Activated T-cell treated with anti-CD3 and anti-CD28 coated beads, Interleukin-2, amount 50 U/mL, for 72 hours (primary cell): Measurements from ENCODE around the gene ETNK1. TPM values are rescaled to one million over a fixed set of nuclear protein-coding genes. Genes with fewer than 3 reads are reported as not detected.
"Not testable (repeated sequence)": the region's sequence is repeated elsewhere in the genome, so short reads cannot be mapped to it uniquely, and the experiment has no call there.

Experiments used
- ATAC-seq, 2 donors: fragments of 150-1000 bp; cut with Tn5 transposase; replicated peaks in 1 of 2; 2 replicates each; pipeline ENCODE4 v1.10.0; 2021; ENCODE audit warnings: moderate library complexity in 2 of 2, mild to moderate bottlenecking in 1 of 2
- DNase-seq, 2 donors: peaks; one replicate each; pipeline ENCODE4 v3.0.0; 2021 to 2022; ENCODE audit warnings: mixed read lengths in 1 of 2
- H3K27ac Mint-ChIP-seq: one replicate; pipeline ENCODE4 v1.8.0; 2022; ENCODE audit warnings: mild to moderate bottlenecking, moderate library complexity, mixed read lengths
- H3K27me3 Mint-ChIP-seq: one replicate; pipeline ENCODE4 v1.8.0; 2022; ENCODE audit warnings: low read depth, mixed read lengths
- H3K36me3 Mint-ChIP-seq, 2 donors: one replicate each; pipeline ENCODE4 v1.8.0; 2022; ENCODE audit warnings: mixed read lengths in 2 of 2, mild to moderate bottlenecking in 1 of 2; ENCODE audit not compliant: insufficient read depth in 2 of 2
- H3K4me1 Mint-ChIP-seq: one replicate; pipeline ENCODE4 v1.8.0; 2022; ENCODE audit warnings: low read depth, mixed read lengths
- H3K4me3 Mint-ChIP-seq, 2 donors: one replicate each; pipeline ENCODE4 v1.8.0; 2022; ENCODE audit warnings: mild to moderate bottlenecking in 2 of 2, mixed read lengths in 2 of 2, moderate library complexity in 2 of 2
- H3K9me3 Mint-ChIP-seq, 2 donors: one replicate each; pipeline ENCODE4 v1.8.0; 2022; ENCODE audit warnings: mixed read lengths in 2 of 2
- total RNA-seq, 2 donors: library from RNA; stranded (reverse); gene quantifications; one replicate each; pipeline ENCODE4 v1.2.3, GENCODE V29; 2022

ETNK1 gene
- total RNA-seq, 2 donors from 2014 or later: 84.0 to 88.9 TPM

GRCh38 chr12:22612822-22613221 is 12.1 kb upstream of the ETNK1 start:
- H3K27ac Mint-ChIP-seq, H3K9me3 Mint-ChIP-seq, DNase-seq, H3K4me1 Mint-ChIP-seq, H3K27me3 Mint-ChIP-seq, ATAC-seq, H3K4me3 Mint-ChIP-seq: not testable (repeated sequence)
- peaks cover 6 to 15% of the 10 kb centered on the region in 2 donors for H3K36me3 Mint-ChIP-seq

GRCh38 chr12:22615963-22616501 is 8.9 kb upstream of the ETNK1 start:
- no peak overlapping the region for H3K27ac Mint-ChIP-seq
- peaks cover 4% of the 10 kb centered on the region for H3K27me3 Mint-ChIP-seq
- ATAC-seq (no peak), DNase-seq (no peak)
- H3K9me3 Mint-ChIP-seq: peaks cover 7 to 10% of the 10 kb centered on the region in 2 donors
- H3K36me3 Mint-ChIP-seq: peaks cover 6 to 16% of the 10 kb centered on the region in 2 donors
- no peaks in the 10 kb centered on the region for H3K4me1 Mint-ChIP-seq
- no peak overlapping the region for H3K4me3 Mint-ChIP-seq

- Mint-ChIP-seq H3K27me3 (peaks cover 18% of the 10 kb centered on the region), H3K9me3 (peaks cover 5 to 7% of the 10 kb centered on the region in 2 donors), H3K4me1 (no peaks in the 10 kb centered on the region), H3K4me3 (no peak overlapping the region), H3K27ac (no peak overlapping the region), H3K36me3 (peaks cover 6 to 12% of the 10 kb centered on the region in 2 donors)
- ATAC-seq: no peak
- no peak for DNase-seq
These were observed 7.3 kb upstream of the ETNK1 start for GRCh38 chr12:22617630-22618029.

GRCh38 chr12:22624548-22624869 is 462 bp upstream of the ETNK1 start:
- peak overlapping the region; percentile 97 to 99 for H3K4me3 Mint-ChIP-seq
- H3K9me3 Mint-ChIP-seq: no peaks in the 10 kb centered on the region
- peak overlapping the region; percentile 94 for H3K27ac Mint-ChIP-seq
- DNase-seq: no peak
- H3K36me3 Mint-ChIP-seq: peaks cover 6 to 12% of the 10 kb centered on the region in 2 donors
- peak in 1 of 2 donors; percentile 3 for ATAC-seq
- peaks cover 35% of the 10 kb centered on the region for H3K4me1 Mint-ChIP-seq
- peaks cover 26% of the 10 kb centered on the region for H3K27me3 Mint-ChIP-seq

GRCh38 chr12:22625762-22626294 is 857 bp downstream of the ETNK1 start:
- peak; percentile 23 to 39 for DNase-seq
- H3K4me3 Mint-ChIP-seq: peak overlapping the region; percentile 97 to 99
- ATAC-seq: peak in 1 of 2 donors; percentile 0
- H3K27ac Mint-ChIP-seq: peak overlapping the region; percentile 94
- H3K9me3 Mint-ChIP-seq: no peaks in the 10 kb centered on the region
- H3K4me1 Mint-ChIP-seq: peaks cover 43% of the 10 kb centered on the region
- peaks cover 7 to 12% of the 10 kb centered on the region in 2 donors for H3K36me3 Mint-ChIP-seq
- peaks cover 24% of the 10 kb centered on the region for H3K27me3 Mint-ChIP-seq

GRCh38 chr12:22626406-22626805 is 1.4 kb downstream of the ETNK1 start:
- Mint-ChIP-seq H3K9me3 (no peaks in the 10 kb centered on the region), H3K4me1 (peaks cover 49% of the 10 kb centered on the region), H3K27ac (peak overlapping the region; percentile 94), H3K4me3 (peak overlapping the region; percentile 97 to 99), H3K27me3 (peaks cover 18% of the 10 kb centered on the region), H3K36me3 (peaks cover 9 to 12% of the 10 kb centered on the region in 2 donors)
- ATAC-seq (no peak), DNase-seq (peak; percentile 13 to 16)

GRCh38 chr12:22627371-22627770 is 2.4 kb downstream of the ETNK1 start:
- peak overlapping the region; percentile 98 for H3K27ac Mint-ChIP-seq
- H3K4me1 Mint-ChIP-seq: peaks cover 53% of the 10 kb centered on the region
- ATAC-seq: no peak

GRCh38 chr12:22628228-22628627 is 3.3 kb downstream of the ETNK1 start:
- Mint-ChIP-seq H3K36me3 (peaks cover 12 to 15% of the 10 kb centered on the region in 2 donors), H3K27me3 (peaks cover 1% of the 10 kb centered on the region), H3K4me1 (peaks cover 62% of the 10 kb centered on the region), H3K9me3 (no peaks in the 10 kb centered on the region), H3K27ac (peak overlapping the region; percentile 98), H3K4me3 (peak overlapping the region; percentile 95 to 99)
- DNase-seq (no peak), ATAC-seq (no peak)

More at GRCh38 chr12:22627371-22627770, 2.4 kb downstream of the ETNK1 start:
- Mint-ChIP-seq H3K36me3 (peaks cover 12% of the 10 kb centered on the region in 2 donors), H3K27me3 (peaks cover 10% of the 10 kb centered on the region), H3K9me3 (no peaks in the 10 kb centered on the region), H3K4me3 (peak overlapping the region; percentile 95 to 99)
- DNase-seq: no peak

- DNase-seq: no peak
- H3K36me3 Mint-ChIP-seq: peaks cover 6 to 12% of the 10 kb centered on the region in 2 donors
- peak overlapping the region; percentile 59 for H3K27ac Mint-ChIP-seq
These were observed 7.0 kb downstream of the ETNK1 start for GRCh38 chr12:22631863-22632463.

GRCh38 chr12:22634883-22635282 is 9.9 kb downstream of the ETNK1 start:
- H3K27ac Mint-ChIP-seq: no peak overlapping the region

More at GRCh38 chr12:22631863-22632463, 7.0 kb downstream of the ETNK1 start:
- Mint-ChIP-seq H3K4me3 (no peak overlapping the region), H3K27me3 (no peaks in the 10 kb centered on the region), H3K4me1 (peaks cover 78% of the 10 kb centered on the region), H3K9me3 (no peaks in the 10 kb centered on the region)
- no peak for ATAC-seq

GRCh38 chr12:22635812-22636211 is 10.8 kb downstream of the ETNK1 start:
- H3K4me1 Mint-ChIP-seq: peaks cover 65% of the 10 kb centered on the region
- ATAC-seq: no peak
- no peak overlapping the region for H3K27ac Mint-ChIP-seq
- H3K27me3 Mint-ChIP-seq: no peaks in the 10 kb centered on the region
- H3K36me3 Mint-ChIP-seq: peaks cover 6 to 17% of the 10 kb centered on the region in 2 donors
- DNase-seq: no peak
- no peaks in the 10 kb centered on the region for H3K9me3 Mint-ChIP-seq
- H3K4me3 Mint-ChIP-seq: no peak overlapping the region

More at GRCh38 chr12:22634883-22635282, 9.9 kb downstream of the ETNK1 start:
- H3K9me3 Mint-ChIP-seq: no peaks in the 10 kb centered on the region
- H3K36me3 Mint-ChIP-seq: peaks cover 6 to 18% of the 10 kb centered on the region in 2 donors
- no peak overlapping the region for H3K4me3 Mint-ChIP-seq
- ATAC-seq (no peak), DNase-seq (no peak)
- H3K4me1 Mint-ChIP-seq: peaks cover 71% of the 10 kb centered on the region
- H3K27me3 Mint-ChIP-seq: no peaks in the 10 kb centered on the region

- no peak overlapping the region for H3K27ac Mint-ChIP-seq
- no peak overlapping the region for H3K4me3 Mint-ChIP-seq
- no peak for DNase-seq
- H3K36me3 Mint-ChIP-seq: peaks cover 0 to 13% of the 10 kb centered on the region in 2 donors
- H3K4me1 Mint-ChIP-seq: peaks cover 36% of the 10 kb centered on the region
- no peaks in the 10 kb centered on the region for H3K27me3 Mint-ChIP-seq
- ATAC-seq: no peak
- H3K9me3 Mint-ChIP-seq: no peaks in the 10 kb centered on the region
These were observed 15.9 kb downstream of the ETNK1 start for GRCh38 chr12:22640851-22641250.

GRCh38 chr12:22641353-22642053 is 16.5 kb downstream of the ETNK1 start:
- ATAC-seq (no peak), DNase-seq (no peak)
- Mint-ChIP-seq H3K4me3 (no peak overlapping the region), H3K27ac (no peak overlapping the region), H3K36me3 (peaks cover 0 to 13% of the 10 kb centered on the region in 2 donors), H3K4me1 (peaks cover 30% of the 10 kb centered on the region), H3K9me3 (no peaks in the 10 kb centered on the region), H3K27me3 (no peaks in the 10 kb centered on the region)
